ENCODE results near the gene GRIN3B.

DNA sequence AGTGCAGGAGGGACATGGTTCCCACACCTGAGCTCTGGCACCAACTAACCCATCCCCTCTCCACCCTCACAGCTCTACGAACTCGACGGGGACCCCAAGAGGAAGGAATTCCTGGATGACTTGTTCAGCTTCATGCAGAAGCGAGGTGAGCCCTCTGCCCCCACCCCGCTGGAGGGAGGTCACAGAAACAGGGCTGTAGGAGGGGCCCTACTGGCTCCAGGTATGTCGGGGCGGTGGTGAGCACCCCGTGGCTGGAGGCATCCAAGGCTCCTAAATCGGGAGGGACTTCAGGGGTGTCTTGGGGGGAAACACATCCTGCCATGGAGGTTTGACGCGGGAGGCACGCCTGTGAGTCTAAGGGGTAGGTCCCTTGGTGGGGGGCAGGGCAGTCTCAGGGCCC, 40.2 kb upstream of the GRIN3B start:
- TF ChIP-seq, protein P1, sequence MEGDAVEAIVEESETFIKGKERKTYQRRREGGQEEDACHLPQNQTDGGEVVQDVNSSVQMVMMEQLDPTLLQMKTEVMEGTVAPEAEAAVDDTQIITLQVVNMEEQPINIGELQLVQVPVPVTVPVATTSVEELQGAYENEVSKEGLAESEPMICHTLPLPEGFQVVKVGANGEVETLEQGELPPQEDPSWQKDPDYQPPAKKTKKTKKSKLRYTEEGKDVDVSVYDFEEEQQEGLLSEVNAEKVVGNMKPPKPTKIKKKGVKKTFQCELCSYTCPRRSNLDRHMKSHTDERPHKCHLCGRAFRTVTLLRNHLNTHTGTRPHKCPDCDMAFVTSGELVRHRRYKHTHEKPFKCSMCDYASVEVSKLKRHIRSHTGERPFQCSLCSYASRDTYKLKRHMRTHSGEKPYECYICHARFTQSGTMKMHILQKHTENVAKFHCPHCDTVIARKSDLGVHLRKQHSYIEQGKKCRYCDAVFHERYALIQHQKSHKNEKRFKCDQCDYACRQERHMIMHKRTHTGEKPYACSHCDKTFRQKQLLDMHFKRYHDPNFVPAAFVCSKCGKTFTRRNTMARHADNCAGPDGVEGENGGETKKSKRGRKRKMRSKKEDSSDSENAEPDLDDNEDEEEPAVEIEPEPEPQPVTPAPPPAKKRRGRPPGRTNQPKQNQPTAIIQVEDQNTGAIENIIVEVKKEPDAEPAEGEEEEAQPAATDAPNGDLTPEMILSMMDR (IDR thresholded peaks at IDR 0.05) = no peak
- no peak for TF ChIP-seq POLR2A (IDR thresholded peaks at IDR 0.05)
- no peak for TF ChIP-seq POLR2AphosphoS5 (IDR thresholded peaks at IDR 0.05; ENCODE audit: insufficient read depth in 1 of 2, low read depth in 1 of 2)

Measured in vagina (tissue), 2 donors.